Ishikawa (cell line): Measurements from ENCODE around the gene ETV6.

Source experiments
- CEBPB ChIP-seq: IDR thresholded peaks from 2 replicates; pipeline ENCODE4 v1.6.1; 2012
- EGR1 ChIP-seq: IDR thresholded peaks from 2 replicates; pipeline ENCODE4 v1.6.1; 2012
- EP300 ChIP-seq: IDR thresholded peaks from 2 replicates; pipeline ENCODE4 v1.6.1; 2012; ENCODE audit warnings: borderline replicate concordance
- FOXM1 ChIP-seq: IDR thresholded peaks from 2 replicates; pipeline ENCODE4 v1.6.1; 2012; ENCODE audit warnings: low read depth, borderline replicate concordance
- NFIC ChIP-seq: IDR thresholded peaks from 2 replicates; pipeline ENCODE4 v1.6.1; 2012
- RAD21 ChIP-seq: IDR thresholded peaks from 2 replicates; pipeline ENCODE4 v1.6.1; 2012; ENCODE audit warnings: low read depth
- REST ChIP-seq: IDR thresholded peaks from 2 replicates; pipeline ENCODE4 v1.6.1; 2012; ENCODE audit warnings: low read depth, mild to moderate bottlenecking
- TAF1 ChIP-seq: IDR thresholded peaks from 2 replicates; pipeline ENCODE4 v1.6.1; 2012; ENCODE audit warnings: low read depth, mild to moderate bottlenecking
- TCF12 ChIP-seq: IDR thresholded peaks from 2 replicates; pipeline ENCODE4 v1.6.1; 2012; ENCODE audit warnings: low read depth
- TEAD4 ChIP-seq: IDR thresholded peaks from 2 replicates; pipeline ENCODE4 v1.6.1; 2012
- USF1 ChIP-seq: IDR thresholded peaks from 2 replicates; pipeline ENCODE4 v1.6.1; 2012
- YY1 ChIP-seq: IDR thresholded peaks from 2 replicates; pipeline ENCODE4 v1.6.1; 2012; ENCODE audit warnings: low read depth
- TF ChIP-seq, protein P1 (sequence below): IDR thresholded peaks from 2 replicates; pipeline ENCODE4 v1.6.1; 2012

GRCh38 chr12:11813438-11813813, 164.0 kb downstream of the ETV6 start:
- TF ChIP-seq, protein P1, sequence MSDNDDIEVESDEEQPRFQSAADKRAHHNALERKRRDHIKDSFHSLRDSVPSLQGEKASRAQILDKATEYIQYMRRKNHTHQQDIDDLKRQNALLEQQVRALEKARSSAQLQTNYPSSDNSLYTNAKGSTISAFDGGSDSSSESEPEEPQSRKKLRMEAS, result no peak
- TF ChIP-seq EGR1 (no peak), CEBPB (no peak), TCF12 (no peak), EP300 (no peak), FOXM1 (no peak), REST (no peak), TEAD4 (no peak), USF1 (no peak), YY1 (no peak), RAD21 (no peak), NFIC (no peak), TAF1 (no peak)
